Upper lobe of left lung (tissue), 6 donors: ENCODE measurements around the gene CCDC88B. TPM values are rescaled to one million over a fixed set of nuclear protein-coding genes. Genes with fewer than 3 reads are reported as not detected.

Experiments
- ATAC-seq, 2 donors: fragments of 200-7000 bp; cut with Tn5 transposase; one replicate each; pipeline ENCODE4 v1.9.1; 2022; ENCODE audit warnings: mild to moderate bottlenecking in 2 of 2, moderate library complexity in 2 of 2; ENCODE audit not compliant: low FRiP score in 2 of 2
- DNase-seq, 2 donors: peaks; one replicate each; pipeline ENCODE4 v3.0.0-alpha.2; 2019 to 2020
- H3K27ac ChIP-seq, 4 donors: fragments of 200-600 bp; sonication (generic); one replicate each; pipeline ENCODE4 v1.5.1; 2016 to 2019
- H3K27me3 ChIP-seq, 4 donors: fragments of 200-600 bp; sonication (generic); one replicate each; pipeline ENCODE4 v1.5.1; 2017 to 2019
- H3K36me3 ChIP-seq, 4 donors: fragments of 200-600 bp; sonication (generic); one replicate each; pipeline ENCODE4 v1.5.1; 2016 to 2019
- H3K4me1 ChIP-seq, 4 donors: fragments of 200-600 bp; sonication (generic); one replicate each; pipeline ENCODE4 v1.5.1; 2018 to 2019
- H3K4me3 ChIP-seq, 4 donors: fragments of 200-600 bp; sonication (generic); one replicate each; pipeline ENCODE4 v1.5.1; 2017 to 2019; ENCODE audit warnings: mild to moderate bottlenecking in 2 of 4, moderate library complexity in 1 of 4
- H3K9me3 ChIP-seq, 4 donors: fragments of 200-600 bp; sonication (generic); one replicate each; pipeline ENCODE4 v1.5.1; 2018 to 2019
- EP300 ChIP-seq, 4 donors: sonication (generic); formaldehyde crosslinking; IDR thresholded peaks; one replicate each; pipeline ENCODE4 v1.5.1; 2017; ENCODE audit warnings: antibody characterized with exemption in 4 of 4, control low read depth in 2 of 4
- POLR2A ChIP-seq, 4 donors: fragments of 450-650 bp; IDR thresholded peaks; one replicate each; pipeline ENCODE4 v1.5.1; 2016 to 2017; ENCODE audit warnings: antibody characterized with exemption in 4 of 4, mild to moderate bottlenecking in 2 of 4
- POLR2AphosphoS5 ChIP-seq, 2 donors: sonication (generic); formaldehyde crosslinking; IDR thresholded peaks; one replicate each; pipeline ENCODE4 v1.5.1; 2017; ENCODE audit warnings: antibody characterized with exemption in 2 of 2
- WGBS, 2 donors: methylation state at CpG; one replicate each; pipeline ENCODE4 v1.1.5; 2017 to 2018; 5-methylcytosine and 5-hydroxymethylcytosine counted together
- total RNA-seq, 6 donors: library from RNA; depleted of rRNA in 4 of 6; stranded (reverse); fragments of >200 nt in 4 of 6; gene quantifications; one replicate each; pipeline versions ENCODE4 v1.1.0 to v1.2.1, GENCODE V29; 2016 to 2021
- TF ChIP-seq, protein P1 (sequence below), 6 experiments: fragments of 450-650 bp in 4 of 6; fragments of 200-600 bp in 2 of 6; sonication (generic) in 2 of 6; IDR thresholded peaks; one replicate each; pipeline ENCODE4 v1.5.1; 2016 to 2019; ENCODE audit warnings: antibody characterized with exemption in 6 of 6
- donor health status: DM: no; HTN: no; CAD: no; lungs with moderate emphysema.
- donor health status: DM: no; HTN: yes; CAD: no; lungs with severe emphysema.

The CCDC88B gene
- total RNA-seq, 6 donors from 2014 or later, result 12.6 to 138 (median 37.2) TPM

DNA sequence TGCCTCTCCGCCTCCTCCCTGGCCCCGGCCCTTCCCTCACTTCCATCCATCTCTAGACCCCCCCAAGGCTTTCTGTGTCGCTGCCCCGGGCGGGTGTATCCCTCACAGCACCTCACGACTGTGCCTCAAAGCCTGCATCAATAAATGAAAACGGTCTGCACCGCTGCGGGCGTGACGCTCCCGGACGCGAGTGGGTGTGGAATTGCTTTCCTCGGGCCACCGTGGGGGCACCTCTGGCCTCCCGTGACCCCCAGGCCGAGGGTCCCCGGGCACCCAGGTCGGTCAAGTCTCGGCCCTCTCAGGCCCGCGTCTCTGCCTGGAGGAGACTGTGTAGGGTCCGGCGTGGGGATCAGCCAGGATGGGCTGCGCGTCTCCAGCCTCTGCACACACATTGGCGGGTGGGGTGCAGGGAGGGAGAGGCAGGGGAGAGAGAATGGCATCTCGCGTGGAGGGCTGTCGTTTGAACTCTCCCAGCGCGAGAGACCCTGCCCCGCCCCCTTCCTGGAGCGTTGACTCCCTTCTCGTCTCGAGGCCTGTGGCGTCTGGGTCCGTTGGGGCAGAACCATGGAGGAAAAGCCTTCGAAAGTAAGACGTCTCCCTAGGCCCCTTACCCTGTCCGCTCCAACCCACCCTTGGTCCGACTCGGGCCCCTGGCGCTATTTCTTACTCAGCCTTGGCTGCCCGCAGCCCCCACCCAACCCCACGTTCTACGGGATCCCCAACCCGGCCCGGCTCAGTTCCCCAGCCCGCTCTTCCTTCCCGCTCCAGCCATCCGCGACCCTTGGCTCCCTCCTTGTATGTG lies 40.0 kb upstream of the CCDC88B start, which contains the start of gene CATSPERZ:
TSS of gene CATSPERZ (plus strand) at position 512 of the 802 bp plus-strand sequence. CDS start at position 565, 53 bp downstream.
- Histone ChIP-seq H3K4me3 (peak within 1 kb of the TSS; percentile 15 to 53 (median 44)), H3K36me3 (no peaks in the 10 kb centered on the region), H3K27me3 (peaks cover 0 to 42% (median 27%) of the 10 kb centered on the region in 4 donors), H3K4me1 (peaks cover 30 to 39% (median 35%) of the 10 kb centered on the region in 4 donors), H3K27ac (peak within 1 kb of the TSS in 2 of 4 donors; percentile 14 to 45), H3K9me3 (no peaks in the 10 kb centered on the region)
- TF ChIP-seq, protein P1, sequence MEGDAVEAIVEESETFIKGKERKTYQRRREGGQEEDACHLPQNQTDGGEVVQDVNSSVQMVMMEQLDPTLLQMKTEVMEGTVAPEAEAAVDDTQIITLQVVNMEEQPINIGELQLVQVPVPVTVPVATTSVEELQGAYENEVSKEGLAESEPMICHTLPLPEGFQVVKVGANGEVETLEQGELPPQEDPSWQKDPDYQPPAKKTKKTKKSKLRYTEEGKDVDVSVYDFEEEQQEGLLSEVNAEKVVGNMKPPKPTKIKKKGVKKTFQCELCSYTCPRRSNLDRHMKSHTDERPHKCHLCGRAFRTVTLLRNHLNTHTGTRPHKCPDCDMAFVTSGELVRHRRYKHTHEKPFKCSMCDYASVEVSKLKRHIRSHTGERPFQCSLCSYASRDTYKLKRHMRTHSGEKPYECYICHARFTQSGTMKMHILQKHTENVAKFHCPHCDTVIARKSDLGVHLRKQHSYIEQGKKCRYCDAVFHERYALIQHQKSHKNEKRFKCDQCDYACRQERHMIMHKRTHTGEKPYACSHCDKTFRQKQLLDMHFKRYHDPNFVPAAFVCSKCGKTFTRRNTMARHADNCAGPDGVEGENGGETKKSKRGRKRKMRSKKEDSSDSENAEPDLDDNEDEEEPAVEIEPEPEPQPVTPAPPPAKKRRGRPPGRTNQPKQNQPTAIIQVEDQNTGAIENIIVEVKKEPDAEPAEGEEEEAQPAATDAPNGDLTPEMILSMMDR (IDR thresholded peaks at IDR 0.05), result no peak
- DNase-seq (no peak), ATAC-seq (peak in 1 of 2 donors; percentile 1)
- WGBS, 2 donors, result 0 to 6% methylated on average over 20 to 41 of the region's 54 CpGs

DNA sequence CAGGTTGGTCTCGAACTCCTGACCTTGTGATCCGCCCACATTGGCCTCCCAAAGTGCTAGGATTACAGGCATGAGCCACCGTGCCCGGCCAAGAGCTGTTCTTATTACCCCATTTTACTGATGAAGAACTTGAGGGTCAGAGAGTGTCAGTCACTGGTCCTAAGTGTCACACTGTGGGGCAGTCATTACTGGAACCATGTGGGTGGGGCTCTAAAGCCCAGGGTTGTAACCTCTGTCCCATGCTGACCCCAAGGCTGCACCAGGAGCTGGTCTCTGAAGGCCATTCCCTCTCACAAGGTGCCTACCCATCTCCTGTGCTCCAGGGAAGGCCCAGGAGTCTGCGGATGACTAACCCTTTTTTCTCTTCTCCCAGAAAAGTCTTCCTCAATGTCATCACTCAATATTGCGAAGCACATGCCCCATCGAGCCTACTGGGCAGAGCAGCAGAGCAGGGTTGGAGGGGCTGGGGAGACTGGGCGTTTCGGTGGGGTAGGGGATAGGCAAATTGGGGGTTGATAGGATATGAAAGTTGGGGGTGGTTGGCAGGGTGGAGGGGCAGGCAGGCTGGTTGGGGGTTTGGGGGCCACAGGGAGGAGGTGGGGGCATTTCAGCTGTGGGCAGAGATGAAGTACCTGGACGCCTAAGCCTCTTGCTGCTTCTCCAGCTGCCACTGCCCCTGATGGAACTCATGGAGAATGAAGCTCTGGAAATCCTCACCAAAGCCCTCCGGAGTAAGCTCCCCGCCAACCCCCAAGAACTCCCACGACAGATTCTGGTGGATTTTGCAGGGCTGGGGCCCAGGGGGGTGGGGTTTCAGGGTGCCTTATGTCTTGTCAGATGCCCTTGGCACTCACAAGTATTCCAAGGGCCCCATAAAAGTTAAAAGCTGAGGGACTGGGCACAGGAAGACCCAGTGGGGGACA lies 36.6 kb upstream of the CCDC88B start:
- H3K9me3 ChIP-seq, result no peaks in the 10 kb centered on the region
- peaks cover 0 to 9% (median 0%) of the 10 kb centered on the region in 4 donors for H3K36me3 ChIP-seq
- DNase-seq (no peak), ATAC-seq (no peak)
- H3K27me3 ChIP-seq, result peaks cover 0 to 21% (median 12%) of the 10 kb centered on the region in 4 donors
- peaks cover 37 to 53% (median 49%) of the 10 kb centered on the region in 4 donors for H3K4me1 ChIP-seq
- TF ChIP-seq EP300 (IDR thresholded peaks at IDR 0.05), result no peak
- no peak for TF ChIP-seq POLR2AphosphoS5 (IDR thresholded peaks at IDR 0.05)
- TF ChIP-seq, protein P1 (IDR thresholded peaks at IDR 0.05), result no peak
- no peak for TF ChIP-seq POLR2A (IDR thresholded peaks at IDR 0.05)
- H3K4me3 ChIP-seq, result no peak overlapping the region
- 77 to 83% methylated on average over 9 to 13 of the region's 13 CpGs for WGBS, 2 donors
- H3K27ac ChIP-seq, result peak overlapping the region in 2 of 4 donors; percentile 91 to 97

DNA sequence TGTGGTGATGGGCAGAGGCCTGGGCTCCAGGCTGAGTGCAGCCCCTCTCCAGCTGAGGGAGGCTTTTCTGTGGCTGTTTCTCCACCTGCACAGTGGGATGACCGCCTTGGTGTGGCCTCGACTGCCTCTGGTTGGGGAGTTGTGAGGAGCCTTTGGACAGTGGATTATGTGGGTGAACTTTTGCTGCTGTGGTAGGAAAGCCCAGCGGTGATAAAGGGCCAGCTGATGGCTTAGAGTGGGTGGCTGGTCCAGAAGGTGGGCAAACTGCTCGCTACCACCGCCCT lies 36.0 kb upstream of the CCDC88B start:
- Histone ChIP-seq H3K4me3 (peak overlapping the region in 3 of 4 donors; percentile 84 to 96 (median 90)), H3K36me3 (peaks cover 0 to 9% (median 0%) of the 10 kb centered on the region in 4 donors), H3K27me3 (peaks cover 0 to 19% (median 11%) of the 10 kb centered on the region in 4 donors), H3K4me1 (peaks cover 36 to 53% (median 48%) of the 10 kb centered on the region in 4 donors), H3K9me3 (no peaks in the 10 kb centered on the region), H3K27ac (peak overlapping the region; percentile 91 to 97 (median 94))
- no peak for ATAC-seq
- TF ChIP-seq, protein P1 (IDR thresholded peaks at IDR 0.05), result no peak
- TF ChIP-seq EP300 (IDR thresholded peaks at IDR 0.05) (no peak), POLR2AphosphoS5 (IDR thresholded peaks at IDR 0.05) (no peak), POLR2A (IDR thresholded peaks at IDR 0.05) (no peak)
- DNase-seq, result no peak
- 54 to 57% methylated on average over 5 of the region's 5 CpGs for WGBS, 2 donors

DNA sequence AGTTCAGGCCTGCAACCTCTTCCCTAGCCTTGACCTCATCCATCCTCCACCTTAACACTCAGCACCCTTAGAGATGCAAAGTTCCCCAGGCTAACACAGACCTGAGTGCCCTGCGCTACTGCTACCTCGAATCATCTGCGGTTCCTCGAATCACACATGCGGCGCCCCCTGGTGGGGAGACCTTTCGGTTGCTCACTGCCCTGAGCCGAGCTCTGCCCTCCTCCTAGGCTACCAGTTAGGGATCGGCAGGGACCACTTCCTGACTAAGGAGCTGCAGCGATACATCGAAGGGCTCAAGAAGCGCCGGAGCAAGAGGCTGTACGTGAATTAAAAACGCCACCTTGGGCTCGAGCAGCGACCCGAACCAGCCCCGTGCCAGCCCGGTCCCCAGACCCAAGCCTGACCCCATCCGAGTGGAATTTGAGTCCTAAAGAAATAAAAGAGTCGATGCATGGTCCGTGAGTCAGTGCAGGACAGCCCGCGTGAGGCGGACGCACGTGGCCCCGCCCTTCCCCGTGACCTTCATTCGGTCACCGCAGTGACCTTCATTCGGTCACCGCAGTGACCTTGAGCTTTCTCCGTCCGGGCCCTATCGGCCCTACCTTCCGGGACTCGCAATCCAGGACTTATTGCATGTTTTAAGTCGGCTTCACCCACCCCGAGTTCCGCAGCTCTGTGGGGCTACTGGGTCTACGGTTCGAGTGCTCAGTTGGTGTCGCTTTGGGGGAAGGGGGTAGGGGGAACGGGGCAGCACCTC lies 35.5 kb upstream of the CCDC88B start:
- Histone ChIP-seq H3K27ac (peak overlapping the region; percentile 91 to 97 (median 94)), H3K27me3 (peaks cover 0 to 14% (median 9%) of the 10 kb centered on the region in 4 donors), H3K9me3 (no peaks in the 10 kb centered on the region), H3K36me3 (peaks cover 0 to 9% (median 0%) of the 10 kb centered on the region in 4 donors), H3K4me3 (peak overlapping the region; percentile 46 to 96 (median 87)), H3K4me1 (peaks cover 30 to 47% (median 43%) of the 10 kb centered on the region in 4 donors)
- WGBS, 2 donors, result 0 to 1% methylated on average over 27 to 46 of the region's 46 CpGs
- DNase-seq (peak; percentile 91 to 97), ATAC-seq (peak; percentile 73 to 82)
- no peak for TF ChIP-seq EP300 (IDR thresholded peaks at IDR 0.05)
- TF ChIP-seq POLR2A (IDR thresholded peaks at IDR 0.05), result no peak
- TF ChIP-seq, protein P1 (IDR thresholded peaks at IDR 0.05), result peak; percentile 80 to 95 (median 92)
- TF ChIP-seq POLR2AphosphoS5 (IDR thresholded peaks at IDR 0.05), result peak in 1 of 2 donors; percentile 1
